ENCODE results near the gene WNT7A.
A peak's percentile ranks its signal among the peaks of the same experiment; 100 is the strongest.
"Not testable (repeated sequence)": the region's sequence is repeated elsewhere in the genome, so short reads cannot be mapped to it uniquely, and the experiment has no call there.

Gene WNT7A

DNA sequence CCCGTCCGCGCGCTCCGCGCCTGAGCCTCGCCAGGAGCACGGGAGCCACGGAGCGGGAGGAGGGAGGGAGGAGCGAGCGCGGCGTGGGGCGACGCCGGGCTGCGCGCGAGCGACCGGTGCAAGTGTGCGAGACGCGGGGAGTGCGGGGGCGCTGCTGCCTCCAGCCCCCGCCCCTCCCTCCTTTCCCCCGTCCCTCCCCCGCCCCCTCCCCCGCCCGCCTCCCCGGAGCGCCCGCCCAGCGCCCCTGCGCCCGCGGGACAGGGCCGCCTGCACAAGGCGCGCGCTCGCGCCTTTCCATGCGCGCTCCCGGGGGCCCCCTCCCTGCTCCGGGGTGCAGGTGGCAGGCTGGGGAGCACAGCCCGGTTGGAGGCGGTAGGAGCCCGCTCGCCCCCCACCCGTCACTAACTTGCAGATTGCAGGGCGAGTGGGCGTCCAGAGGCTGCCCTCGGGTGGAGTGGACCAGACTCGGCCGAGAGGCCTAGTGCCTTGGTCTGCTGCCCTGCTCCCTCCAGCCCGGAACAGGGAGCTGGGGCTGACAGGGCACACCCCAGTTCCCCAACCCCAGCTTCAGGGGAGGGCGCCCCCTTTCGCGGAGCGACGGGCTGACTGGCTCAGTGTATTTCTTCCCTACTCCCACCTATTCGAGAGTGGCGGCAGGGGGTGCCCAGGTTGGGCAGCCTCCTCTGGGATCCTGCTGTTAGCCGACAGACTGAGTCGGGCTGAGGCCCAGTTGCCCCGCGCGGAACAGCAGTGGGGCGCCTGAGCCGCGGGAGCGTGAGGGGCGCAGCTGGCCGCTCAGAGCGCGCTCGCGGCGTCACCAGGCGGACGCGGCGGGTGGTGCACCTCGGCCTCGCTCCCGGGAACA is at the start of gene WNT7A:
WNT7A (minus strand) TSS at position 126 of the 865 bp plus-strand sequence. CDS start 255 bp downstream, outside the sequence.
- peak in 1 of 2 donors; percentile 30 for DNase-seq (ENCODE audit: low read depth in 2 of 2)

DNA sequence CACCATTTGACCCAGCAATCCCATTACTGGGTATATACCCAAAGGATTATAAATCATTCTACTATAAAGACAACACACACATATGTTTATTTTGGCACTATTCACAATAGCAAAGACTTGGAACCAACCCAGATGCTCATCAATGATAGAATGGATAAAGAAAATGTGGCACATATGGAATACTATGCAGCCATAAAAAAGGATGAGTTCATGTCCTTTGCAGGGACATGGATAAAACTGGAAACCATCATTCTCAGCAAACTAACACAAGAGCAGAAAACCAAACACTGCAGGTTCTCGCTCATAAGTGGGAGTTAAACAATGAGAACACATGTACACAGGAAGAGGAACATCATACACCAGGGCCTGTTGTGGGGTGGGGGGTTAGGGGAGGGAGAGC is 48.9 kb upstream of the WNT7A start:
- not testable (repeated sequence) for DNase-seq (ENCODE audit: low read depth in 2 of 2)

DNA sequence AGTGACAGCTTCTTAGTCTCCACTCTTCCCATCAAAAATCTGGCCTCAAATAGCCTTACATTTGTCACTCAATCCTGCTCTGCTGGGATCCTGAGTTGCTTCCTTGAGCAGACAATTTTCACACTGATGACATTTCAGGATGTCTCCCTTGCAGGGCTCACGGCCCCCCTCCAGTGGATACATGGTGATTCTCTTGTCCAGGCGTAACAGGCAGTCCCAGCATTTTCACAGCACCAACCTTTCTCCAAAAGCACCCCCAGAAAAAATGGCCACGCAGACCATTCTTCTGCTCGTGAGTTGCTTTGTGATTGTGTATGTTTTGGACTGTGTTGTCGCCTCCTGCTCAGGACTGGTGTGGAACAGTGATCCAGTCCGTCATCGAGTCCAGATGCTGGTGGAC is 47.4 kb upstream of the WNT7A start:
- DNase-seq (ENCODE audit: low read depth in 2 of 2): no peak

DNA sequence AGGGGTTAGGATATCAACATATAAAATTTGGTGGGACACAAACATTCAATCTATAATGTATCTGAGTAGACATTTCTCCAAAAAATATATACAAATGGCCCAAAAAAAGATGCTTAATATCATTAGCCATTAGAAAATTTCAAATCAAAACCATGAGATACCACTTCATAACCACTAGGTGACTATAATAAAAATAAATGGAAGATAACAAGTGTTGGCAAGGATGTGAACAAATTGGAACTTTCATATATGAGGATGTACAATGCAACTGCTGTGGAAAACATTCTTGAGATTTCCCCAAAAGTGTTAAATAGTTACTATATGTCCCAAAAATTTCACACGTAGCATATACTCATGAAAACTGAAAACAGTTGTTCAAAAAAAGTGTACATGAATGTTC is 36.5 kb upstream of the WNT7A start:
- DNase-seq (ENCODE audit: low read depth in 2 of 2): no peak

DNA sequence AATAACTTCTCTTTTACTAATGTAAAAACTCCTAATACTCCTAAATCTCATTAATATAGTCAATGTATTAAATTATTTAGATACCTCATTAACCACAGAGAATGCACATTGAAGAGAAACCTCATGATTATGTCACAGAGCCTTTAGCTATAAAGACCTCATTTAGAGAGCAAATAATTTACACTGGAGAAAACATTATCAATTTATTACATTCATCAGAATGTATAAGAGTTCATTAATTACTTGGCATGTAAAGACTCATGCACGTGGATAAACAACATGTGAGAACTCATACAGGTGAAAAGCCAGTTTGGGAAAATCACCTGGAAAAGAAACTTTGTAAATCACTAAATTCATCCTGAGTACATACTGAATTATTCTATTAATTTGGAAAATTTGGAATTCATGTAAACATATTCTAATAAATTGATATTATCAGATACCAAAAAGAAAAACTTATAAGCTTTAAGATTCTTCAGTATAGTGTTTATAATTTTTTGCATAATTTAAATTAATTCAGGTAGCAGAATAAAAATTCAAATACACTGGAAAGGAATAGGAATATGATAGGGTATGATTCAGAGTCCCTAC is 22.9 kb upstream of the WNT7A start:
- DNase-seq (ENCODE audit: low read depth in 2 of 2): no peak

DNA sequence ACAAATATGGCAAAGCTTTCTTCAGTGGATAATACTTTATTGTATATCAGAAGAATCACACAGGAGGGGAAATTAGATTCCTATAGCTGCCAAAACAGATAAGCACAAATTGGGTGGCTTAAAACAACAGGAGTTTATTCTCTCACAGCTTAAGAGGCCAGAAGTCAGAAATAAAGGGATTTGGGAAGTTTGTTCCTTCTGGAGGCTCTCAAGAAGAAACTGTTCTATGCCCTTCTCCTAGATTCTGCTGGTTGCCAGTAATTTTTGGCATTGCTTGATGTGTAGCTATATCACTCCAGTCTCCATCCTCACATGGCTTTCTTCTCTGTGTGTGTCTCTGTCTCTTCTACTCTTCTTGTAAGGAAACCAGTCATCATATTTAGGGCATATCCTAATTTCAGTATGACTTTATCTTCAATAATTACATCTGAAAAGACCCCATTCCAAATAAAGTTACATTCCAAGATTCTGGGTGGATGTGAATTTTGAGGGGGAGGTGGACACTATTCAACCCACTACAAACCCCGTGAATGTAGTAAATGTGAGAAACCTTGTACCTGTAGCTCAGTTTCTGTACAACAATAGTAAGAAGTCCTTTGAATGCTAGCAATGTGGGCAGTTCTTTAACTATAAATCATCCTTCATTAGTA is 22.2 kb upstream of the WNT7A start:
- DNase-seq (ENCODE audit: low read depth in 2 of 2): no peak

DNA sequence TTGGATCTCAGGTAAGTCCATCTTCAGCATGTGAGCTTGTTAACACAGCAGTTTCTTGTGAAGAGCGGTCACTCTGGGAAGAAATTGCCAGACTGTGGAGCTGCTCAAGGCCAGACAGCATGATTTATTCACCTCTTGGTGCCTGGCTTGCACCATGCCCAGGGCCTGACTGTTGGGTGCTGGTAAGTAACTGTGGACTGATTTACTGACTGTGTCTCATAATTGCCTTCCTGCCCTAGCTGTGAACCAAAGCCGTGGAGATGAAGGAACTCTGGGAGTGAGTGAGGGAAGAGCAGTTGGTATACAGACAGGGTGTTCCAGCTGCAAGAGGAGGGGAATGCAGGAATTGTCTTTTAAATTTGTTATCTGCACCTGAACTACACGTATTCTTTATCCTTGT is 18.5 kb upstream of the WNT7A start:
- DNase-seq (ENCODE audit: low read depth in 2 of 2): no peak

DNA sequence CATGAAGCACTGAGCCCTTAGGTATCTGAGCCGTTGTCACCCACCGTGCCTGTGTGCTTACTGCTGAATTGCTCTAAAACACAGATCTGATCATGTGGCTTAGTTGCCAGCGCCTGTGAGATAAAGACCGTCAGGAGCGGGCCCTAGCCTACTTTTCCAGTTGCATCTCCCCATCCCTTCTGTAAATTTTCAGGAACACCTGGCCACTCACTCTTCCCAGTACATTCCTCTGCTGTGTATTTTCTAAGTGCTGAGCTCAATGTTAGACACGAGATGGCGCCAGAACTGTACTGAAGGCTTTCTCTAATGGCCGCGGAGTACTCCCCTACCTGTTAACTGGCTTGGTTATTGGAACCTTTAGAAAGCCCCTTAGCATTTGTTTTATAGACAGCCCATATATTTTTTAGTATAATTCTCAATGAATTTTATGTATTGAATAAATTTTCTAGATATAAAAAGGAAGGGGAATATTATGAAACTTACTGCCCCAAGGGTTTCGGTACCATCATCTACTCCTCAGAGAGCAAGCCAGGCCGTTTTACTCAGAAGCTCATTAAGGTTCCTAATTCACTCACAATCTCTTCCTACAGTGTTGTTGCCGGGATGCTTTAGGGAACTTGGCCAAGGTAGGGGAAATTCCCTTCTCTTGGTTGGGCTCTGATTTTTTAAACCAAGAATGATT is 16.7 kb upstream of the WNT7A start:
- peak in 1 of 2 donors; percentile 32 for DNase-seq (ENCODE audit: low read depth in 2 of 2)

DNA sequence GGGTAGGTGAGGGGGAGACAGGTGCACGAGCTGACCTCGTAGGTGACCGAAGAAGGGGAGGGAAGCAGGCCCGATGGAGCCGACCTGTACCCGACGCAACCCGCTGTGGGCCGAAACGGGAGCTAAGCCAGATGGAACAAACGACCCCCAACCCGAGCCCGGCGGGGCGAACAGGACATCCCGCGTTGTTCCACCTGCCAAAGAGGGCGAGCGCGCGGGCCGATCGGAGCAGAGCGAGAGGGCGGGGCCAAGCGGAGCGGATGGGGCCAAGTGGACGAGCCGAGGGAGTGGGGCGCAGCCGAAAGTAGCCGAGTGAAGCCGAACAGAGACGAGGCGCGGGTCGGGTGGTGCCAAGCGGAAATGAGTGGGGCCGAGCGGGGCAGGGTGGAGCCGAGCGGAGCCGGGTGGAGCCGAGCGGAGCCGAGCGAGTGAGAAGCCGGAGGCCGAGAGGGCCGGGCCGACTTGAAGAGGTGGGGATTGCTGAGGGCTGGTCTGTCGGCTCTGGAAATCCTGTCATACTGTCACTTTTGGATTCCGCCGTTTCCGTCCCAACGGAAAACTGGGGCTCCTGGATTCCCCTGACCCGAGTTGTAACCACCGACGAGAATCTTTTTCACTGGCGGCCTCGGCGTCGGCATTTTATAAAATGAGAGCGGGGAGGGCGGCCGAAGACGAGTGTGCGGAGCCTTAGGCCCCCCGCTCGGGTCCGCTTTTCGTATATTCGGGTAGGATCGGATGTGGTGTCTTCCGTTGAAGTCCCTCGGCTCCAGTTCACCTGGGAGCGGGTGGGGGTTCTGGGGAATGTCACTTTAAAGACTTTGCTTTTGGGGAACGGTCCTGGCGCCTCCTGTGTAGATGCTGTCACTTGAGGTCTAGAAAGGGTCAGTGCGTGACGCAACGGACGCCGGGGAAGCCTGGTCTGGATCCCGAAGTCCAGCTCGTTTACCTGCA is 15.6 kb upstream of the WNT7A start:
- peak; percentile 83 to 90 for DNase-seq (ENCODE audit: low read depth in 2 of 2)

DNA sequence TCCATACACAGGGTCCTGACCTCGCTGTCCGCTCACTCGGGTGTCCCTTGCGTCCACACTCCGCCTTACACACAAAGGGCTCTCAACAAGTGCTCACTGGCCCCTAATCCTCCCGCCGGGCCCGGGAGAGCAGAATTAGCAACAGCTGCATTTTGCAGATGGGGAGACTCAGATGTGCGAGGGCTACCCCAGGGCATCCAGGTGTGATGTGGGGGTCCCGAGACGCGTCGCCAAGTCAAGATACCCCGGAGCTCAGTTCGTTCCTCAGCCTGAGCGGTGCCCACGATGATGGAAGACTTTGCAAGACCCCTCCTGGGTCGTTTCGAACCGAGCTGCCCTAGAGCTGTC is 14.9 kb upstream of the WNT7A start:
- DNase-seq (ENCODE audit: low read depth in 2 of 2): no peak

DNA sequence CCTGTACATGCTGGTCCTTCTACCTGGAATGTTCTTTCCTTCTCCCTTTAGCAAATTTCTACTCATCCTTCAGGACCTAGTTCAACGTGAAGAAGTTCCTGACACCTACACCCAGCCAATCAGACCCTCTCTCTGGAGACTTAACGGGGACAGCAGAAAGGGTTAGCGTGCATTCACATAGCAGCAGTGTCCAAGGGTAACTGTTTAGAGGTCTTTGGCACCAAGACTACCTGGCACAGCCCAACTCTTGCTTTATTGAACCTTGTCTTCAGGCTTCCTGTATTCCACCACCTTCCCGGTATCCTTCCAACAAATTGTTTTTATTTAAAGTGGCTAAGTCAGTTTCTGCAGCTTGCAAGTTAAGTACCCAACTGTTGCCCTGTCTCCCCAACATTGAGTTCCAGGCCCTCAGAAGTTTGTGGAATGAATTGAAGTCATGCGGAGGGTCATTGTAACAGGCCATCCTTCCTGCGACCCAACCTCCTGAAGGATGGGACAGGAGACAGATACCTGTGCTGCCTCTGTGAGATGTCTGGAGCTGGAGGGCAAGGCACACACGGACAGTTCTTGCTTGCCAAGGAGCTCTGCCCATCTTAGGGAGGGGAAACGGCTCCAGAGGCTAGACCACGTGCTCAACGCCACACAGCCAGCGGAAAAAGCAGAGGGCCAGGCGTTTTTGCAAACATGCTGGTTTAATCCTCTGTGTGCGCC is 14.4 kb upstream of the WNT7A start:
- DNase-seq (ENCODE audit: low read depth in 2 of 2): no peak

DNA sequence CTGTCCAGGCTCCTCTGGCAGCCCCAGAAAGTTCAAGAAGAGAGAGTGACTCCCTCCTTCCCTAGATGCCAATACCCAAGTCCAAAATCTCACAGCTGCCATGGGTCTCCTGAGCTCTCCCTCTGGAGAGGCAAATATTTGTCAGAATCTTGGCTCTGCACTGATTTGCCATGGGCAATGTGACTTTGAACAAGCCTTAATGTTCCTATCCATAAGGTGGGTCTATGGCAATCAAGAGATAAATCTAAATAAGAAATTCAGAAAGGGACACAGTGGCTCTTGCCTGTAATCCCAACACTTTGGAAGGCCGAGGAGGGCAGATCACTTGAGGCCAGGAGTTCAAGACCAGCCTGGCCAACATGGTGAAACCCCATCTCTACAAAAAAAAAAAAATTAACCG is 12.4 kb upstream of the WNT7A start:
- DNase-seq (ENCODE audit: low read depth in 2 of 2): no peak

DNA sequence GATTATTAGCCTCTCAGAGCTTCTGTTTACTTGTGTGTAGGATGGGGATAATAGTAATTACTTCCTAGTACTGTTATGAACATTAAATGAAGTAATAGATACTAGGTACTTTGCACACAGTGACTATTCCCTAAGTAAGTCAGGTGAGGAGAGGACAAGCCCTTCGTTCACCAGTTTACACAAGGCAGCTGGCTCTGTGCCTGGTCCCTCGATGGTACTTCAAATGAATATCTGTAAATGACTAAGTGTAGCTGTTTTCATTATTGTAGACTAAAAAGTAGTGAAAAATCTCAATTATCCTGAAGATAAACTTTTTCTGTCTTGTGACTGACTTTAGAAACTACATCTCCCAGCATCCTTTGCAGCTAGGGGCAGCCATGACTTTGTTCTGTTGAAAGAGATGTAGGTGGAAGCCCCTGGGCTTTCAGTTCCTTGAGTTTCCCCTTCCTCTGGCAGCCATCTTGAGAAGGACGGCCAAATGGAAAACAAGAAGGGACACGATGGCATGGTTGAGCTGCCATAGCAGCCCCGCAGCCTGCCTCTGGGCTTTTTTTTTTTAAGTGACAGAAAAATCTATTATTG is 11.7 kb upstream of the WNT7A start:
- DNase-seq (ENCODE audit: low read depth in 2 of 2): no peak

DNA sequence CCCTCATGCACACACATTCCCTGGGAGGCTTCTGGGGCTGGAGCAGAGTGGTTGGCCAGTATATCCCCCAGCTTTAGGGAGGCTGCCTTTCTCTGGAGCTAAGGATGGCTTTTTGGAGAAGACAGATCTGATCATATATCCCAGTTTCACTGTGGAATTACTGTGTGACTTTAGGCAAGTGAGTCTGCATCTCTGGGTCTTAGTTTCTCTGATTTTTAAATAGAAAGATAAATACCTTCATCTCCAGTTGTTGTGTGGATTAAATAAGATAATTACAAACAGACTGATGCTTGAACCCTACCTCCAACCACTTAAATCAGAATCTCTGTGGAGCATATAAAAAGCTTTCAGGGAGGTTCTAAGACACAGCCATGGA is 11.1 kb upstream of the WNT7A start:
- no peak for DNase-seq (ENCODE audit: low read depth in 2 of 2)

DNA sequence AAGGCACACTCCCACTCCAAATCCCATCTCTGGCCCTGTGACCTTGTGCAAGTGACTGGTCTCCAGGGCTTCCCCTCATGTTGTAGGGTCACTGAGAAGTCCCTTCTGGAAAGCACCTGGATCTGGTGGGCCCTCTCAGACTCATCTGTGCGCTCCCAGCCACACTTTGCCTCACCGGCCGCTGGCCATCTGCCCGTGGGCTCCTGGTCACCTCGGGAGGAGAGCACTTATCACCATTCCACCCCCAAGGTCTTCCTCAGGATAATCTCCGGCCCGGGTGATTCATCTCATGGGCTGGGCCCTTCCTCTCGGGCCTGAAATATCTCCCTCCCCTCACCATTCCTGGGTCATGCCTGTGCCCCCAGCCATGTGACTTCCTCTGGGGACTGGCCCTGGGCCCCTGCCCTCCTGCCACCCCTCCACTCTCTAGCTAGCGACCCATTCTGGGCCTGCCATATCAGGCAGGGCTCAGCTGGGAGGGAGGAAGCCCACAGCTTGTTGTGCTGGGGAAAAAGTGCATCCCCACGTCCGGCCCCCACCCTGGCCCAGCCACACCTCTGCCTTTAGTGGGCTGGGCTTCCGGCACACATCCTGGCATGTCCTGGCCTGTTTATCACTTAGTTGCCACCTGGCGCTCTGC is 10.6 kb upstream of the WNT7A start:
- no peak for DNase-seq (ENCODE audit: low read depth in 2 of 2)

DNA sequence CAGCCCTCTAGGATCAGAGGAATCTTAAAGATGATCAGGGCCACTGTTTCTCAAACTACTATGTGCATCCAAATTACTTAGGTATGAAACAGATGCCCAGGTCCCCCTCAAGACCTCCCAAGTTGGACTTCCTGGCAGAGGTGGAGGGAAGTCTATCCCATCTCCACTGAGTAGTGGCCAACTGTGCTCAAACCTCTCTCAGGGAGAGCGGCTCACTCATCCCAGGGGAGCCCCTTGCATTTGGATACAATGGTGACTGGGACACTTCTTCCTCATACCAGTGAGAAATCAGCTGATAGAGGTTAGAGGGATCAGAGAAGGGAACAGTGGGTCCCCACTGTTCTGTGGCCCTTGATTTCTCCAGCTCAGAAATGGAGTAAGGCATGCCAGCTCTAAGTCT is 8.7 kb upstream of the WNT7A start:
- no peak for DNase-seq (ENCODE audit: low read depth in 2 of 2)

DNA sequence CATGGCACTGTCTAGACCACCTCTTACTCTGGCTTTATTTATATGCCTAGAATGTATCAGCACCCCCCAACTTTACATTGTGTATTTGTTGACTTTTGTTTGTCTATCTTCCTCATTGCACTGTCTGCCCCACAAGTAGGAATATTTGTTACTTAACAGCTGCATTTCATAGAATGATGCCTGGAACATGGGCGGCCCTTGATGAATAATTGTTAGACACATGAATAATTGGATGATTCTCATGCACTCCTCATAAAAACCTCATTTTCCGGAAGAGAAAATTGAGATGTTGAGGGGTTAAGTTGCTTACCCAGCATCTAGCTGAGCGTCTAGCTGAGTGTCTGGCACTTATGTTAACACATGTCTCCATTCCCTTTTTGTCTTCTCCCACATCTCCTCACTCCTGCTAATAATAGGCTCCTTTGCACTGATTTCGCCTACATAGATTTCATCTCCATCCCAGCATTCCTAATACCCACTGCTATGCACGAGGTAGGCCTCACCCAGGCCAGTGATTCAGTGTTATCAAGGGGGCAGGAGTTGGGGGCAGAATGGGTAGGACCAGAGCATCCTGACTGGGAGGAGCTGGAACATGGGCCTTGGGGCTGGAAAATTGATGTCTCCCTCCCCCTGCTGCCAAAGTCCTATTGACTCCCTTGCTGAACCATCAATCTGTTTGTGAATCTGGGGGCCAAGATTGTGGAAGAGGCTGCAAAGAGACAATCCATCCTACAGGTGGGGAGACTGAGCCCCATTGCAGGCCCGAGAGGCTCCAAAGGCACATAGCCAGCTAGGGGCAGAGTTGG is 7.8 kb upstream of the WNT7A start:
- no peak for DNase-seq (ENCODE audit: low read depth in 2 of 2)

DNA sequence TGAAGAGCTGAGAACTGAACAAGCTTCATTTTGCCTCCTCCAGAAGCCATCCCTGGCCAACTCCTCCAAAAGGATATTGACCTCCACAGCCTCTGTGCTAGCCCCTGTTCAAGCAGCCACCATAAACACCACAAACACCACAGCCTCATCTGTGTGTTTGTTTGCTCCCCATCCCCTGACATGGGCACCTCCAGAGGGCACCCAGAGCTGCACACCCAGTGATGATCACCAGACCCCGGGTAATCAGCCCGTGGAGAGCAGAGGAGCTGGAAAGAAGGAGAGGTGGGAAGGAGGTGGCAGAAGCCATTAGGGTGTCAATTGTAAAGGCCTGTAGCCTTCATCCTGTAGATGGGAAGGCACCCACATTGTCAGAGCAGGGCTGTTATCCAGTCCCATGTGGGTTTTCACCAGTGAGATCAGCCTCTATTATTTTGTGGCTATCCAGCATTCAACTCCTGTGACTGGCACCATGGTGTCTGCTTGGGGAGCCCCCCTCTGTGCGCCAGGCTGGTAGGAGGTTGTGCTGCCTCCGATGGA is 6.8 kb upstream of the WNT7A start:
- no peak for DNase-seq (ENCODE audit: low read depth in 2 of 2)

DNA sequence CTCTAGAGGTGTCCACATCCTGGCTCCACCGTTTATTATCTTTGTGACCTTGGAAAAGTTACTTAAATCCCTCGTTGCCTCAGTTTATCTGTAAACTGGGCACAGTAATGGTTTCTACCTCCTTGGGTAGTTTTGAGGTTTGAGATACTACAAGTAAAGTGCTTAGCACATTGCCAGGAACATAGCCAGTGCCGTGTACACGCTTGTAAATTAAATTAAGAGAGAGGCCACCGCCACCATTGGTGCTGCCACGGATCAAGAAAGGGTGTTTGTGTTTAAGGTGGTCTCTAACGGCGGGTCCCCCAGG is 5.8 kb upstream of the WNT7A start:
- DNase-seq (ENCODE audit: low read depth in 2 of 2): no peak

Measured in stimulated activated CD4-positive, alpha-beta T cell treated with anti-CD3 and anti-CD28 coated beads, Interleukin-1b, Interleukin-23, amount 100 ng/mL, for 1 hour (primary cell).